ENCODE measurements around the gene RALGAPA1. TPM values are rescaled to one million over a fixed set of nuclear protein-coding genes. Genes with fewer than 3 reads are reported as not detected.
A peak's percentile ranks its signal among the peaks of the same experiment; 100 is the strongest.
"Not testable (repeated sequence)": the region's sequence is repeated elsewhere in the genome, so short reads cannot be mapped to it uniquely, and the experiment has no call there.

RALGAPA1 gene
- total RNA-seq, 1 donor from 2014 or later, result 64.5 TPM

DNA sequence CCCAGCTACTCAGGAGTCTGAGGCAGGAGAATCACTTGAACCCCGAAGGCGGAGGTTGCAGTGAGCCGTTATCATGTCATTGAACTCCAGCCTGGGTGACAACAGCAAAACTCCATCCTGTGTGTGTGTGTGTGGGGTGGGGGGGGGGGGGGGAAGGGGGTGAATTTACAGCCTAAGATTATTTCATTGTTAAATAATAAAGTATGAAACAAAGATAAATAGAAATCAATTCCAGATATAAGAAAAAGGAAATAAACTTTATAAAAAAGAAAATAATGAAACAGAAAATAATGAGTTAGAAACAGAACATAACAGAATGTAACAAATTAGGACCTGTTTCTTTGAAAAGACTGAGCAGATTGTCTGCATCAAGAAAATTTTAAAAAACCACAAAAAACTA lies 191.6 kb downstream of the RALGAPA1 start:
- Mint-ChIP-seq H3K27ac (no peak overlapping the region), H3K27me3 (ENCODE audit: low read depth) (no peaks in the 10 kb centered on the region), H3K36me3 (peaks cover 44% of the 10 kb centered on the region), H3K4me3 (no peak overlapping the region), H3K4me1 (no peaks in the 10 kb centered on the region), H3K9me3 (peaks cover 21% of the 10 kb centered on the region)
- DNase-seq (ENCODE audit: low spot score in 2 of 2, unreplicated experiment in 2 of 2), result no peak
- no peak for TF ChIP-seq CTCF (IDR thresholded peaks at IDR 0.05; ENCODE audit: unreplicated experiment)

DNA sequence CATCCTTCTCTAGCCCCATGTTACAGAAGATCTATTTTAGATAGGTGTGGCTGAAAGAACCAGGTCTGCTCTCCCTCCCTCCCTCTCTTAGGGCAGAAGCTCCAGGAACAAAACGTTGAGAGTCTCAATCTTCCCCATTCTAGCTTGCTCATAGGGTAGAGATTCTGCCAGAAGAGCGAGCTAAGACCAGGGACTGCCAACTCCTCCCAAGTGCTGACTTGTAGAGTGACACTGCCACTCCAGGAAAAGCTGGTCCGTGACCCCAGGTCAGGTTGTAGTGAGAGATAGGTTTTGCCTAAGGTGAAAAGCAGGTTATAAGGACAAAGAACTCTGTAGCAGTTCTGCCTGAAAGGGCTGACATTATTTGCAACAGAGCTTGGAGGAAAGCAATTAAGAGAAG lies 201.7 kb downstream of the RALGAPA1 start:
- H3K27me3 Mint-ChIP-seq (ENCODE audit: low read depth), result no peaks in the 10 kb centered on the region
- no peak for DNase-seq (ENCODE audit: low spot score in 2 of 2, unreplicated experiment in 2 of 2)
- peak overlapping the region; percentile 9 for H3K27ac Mint-ChIP-seq
- no peak overlapping the region for H3K4me3 Mint-ChIP-seq
- peaks cover 9% of the 10 kb centered on the region for H3K9me3 Mint-ChIP-seq
- TF ChIP-seq CTCF (IDR thresholded peaks at IDR 0.05; ENCODE audit: unreplicated experiment), result no peak
- H3K4me1 Mint-ChIP-seq, result peaks cover 3% of the 10 kb centered on the region
- peaks cover 39% of the 10 kb centered on the region for H3K36me3 Mint-ChIP-seq

DNA sequence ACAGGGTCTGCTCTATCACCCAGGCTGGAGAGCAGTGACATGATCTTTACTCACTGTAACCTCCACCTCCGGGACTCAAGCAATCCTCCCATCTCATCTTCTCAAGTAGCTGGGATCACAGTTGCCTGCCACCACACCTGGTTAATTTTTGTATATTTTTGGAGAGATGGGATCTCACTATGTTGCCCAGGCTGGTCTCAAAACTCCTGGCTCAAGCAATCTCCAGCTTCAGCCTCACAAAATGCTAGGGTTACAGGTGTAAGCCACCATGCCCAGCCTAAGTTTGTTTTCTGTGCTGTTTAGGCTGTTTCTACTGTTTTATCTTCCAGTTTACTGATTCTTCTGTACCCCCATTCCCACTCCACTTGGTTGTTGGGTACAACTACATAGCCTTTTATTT lies 208.8 kb downstream of the RALGAPA1 start:
- H3K9me3 Mint-ChIP-seq, result peaks cover 27% of the 10 kb centered on the region
- DNase-seq (ENCODE audit: low spot score in 2 of 2, unreplicated experiment in 2 of 2), result no peak
- H3K27me3 Mint-ChIP-seq (ENCODE audit: low read depth), result no peaks in the 10 kb centered on the region
- no peak overlapping the region for H3K27ac Mint-ChIP-seq
- peaks cover 66% of the 10 kb centered on the region for H3K36me3 Mint-ChIP-seq
- no peak for TF ChIP-seq CTCF (IDR thresholded peaks at IDR 0.05; ENCODE audit: unreplicated experiment)
- H3K4me3 Mint-ChIP-seq, result no peak overlapping the region
- H3K4me1 Mint-ChIP-seq, result no peaks in the 10 kb centered on the region

- Mint-ChIP-seq H3K36me3 (peaks cover 64% of the 10 kb centered on the region), H3K27me3 (ENCODE audit: low read depth) (no peaks in the 10 kb centered on the region), H3K4me1 (no peaks in the 10 kb centered on the region), H3K27ac (no peak overlapping the region), H3K9me3 (peaks cover 42% of the 10 kb centered on the region), H3K4me3 (no peak overlapping the region)
- DNase-seq (ENCODE audit: low spot score in 2 of 2, unreplicated experiment in 2 of 2), result no peak
- TF ChIP-seq CTCF (IDR thresholded peaks at IDR 0.05; ENCODE audit: unreplicated experiment), result no peak
Measured at GRCh38 chr14:35594616-35595015, 214.5 kb downstream of the RALGAPA1 start.

DNA sequence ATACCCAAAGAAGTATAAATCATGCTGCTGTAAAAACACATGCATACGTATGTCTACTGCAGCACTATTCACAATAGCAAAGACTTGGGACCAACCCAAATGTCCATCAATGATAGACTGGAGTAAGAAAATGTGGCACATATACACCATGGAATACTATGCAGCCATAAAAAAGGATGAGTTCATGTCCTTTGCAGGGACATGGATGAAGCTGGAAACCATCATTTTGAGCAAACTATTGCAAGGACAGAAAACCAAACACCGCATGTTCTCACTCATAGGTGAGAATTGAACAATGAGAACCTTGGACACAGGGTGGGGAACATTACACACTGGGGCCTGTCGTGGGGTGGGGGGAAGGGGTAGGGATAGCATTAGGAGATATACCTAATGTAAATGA lies 221.7 kb downstream of the RALGAPA1 start:
- not testable (repeated sequence) for H3K4me3 Mint-ChIP-seq; DNase-seq (ENCODE audit: low spot score in 2 of 2, unreplicated experiment in 2 of 2); H3K27me3 Mint-ChIP-seq (ENCODE audit: low read depth); H3K27ac Mint-ChIP-seq; H3K4me1 Mint-ChIP-seq
- peaks cover 33% of the 10 kb centered on the region for H3K9me3 Mint-ChIP-seq
- H3K36me3 Mint-ChIP-seq, result peaks cover 59% of the 10 kb centered on the region

DNA sequence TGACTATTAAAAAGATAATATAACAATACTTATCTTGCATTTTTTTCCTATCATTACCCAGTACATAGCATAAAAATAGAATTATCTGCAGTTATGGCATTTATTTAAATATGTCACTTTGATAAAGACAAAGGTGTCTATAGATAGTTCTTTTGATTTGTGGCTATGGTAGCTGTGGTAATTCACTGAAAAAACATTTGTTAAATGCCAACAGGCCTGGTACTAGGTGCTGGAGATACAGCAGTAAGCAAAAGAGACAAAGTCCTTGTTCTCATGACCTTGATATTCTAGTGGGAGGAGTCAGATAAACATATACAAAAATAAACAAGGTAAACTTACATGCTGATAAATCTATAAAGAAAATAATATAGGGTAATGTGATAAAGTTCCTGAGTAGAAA lies 230.5 kb downstream of the RALGAPA1 start:
- no peak for DNase-seq (ENCODE audit: low spot score in 2 of 2, unreplicated experiment in 2 of 2)
- no peak overlapping the region for H3K27ac Mint-ChIP-seq
- no peaks in the 10 kb centered on the region for H3K4me1 Mint-ChIP-seq
- no peak for TF ChIP-seq CTCF (IDR thresholded peaks at IDR 0.05; ENCODE audit: unreplicated experiment)
- peaks cover 16% of the 10 kb centered on the region for H3K36me3 Mint-ChIP-seq
- H3K9me3 Mint-ChIP-seq, result no peaks in the 10 kb centered on the region
- no peak overlapping the region for H3K4me3 Mint-ChIP-seq
- no peaks in the 10 kb centered on the region for H3K27me3 Mint-ChIP-seq (ENCODE audit: low read depth)

All from mesothelial cell of epicardium (in vitro differentiated cells).